Gastrocnemius medialis (tissue), 4 donors: Measurements from ENCODE around the gene GPAT3. TPM values are rescaled to one million over a fixed set of nuclear protein-coding genes. Genes with fewer than 3 reads are reported as not detected.

Experiments
- ATAC-seq, 2 donors: fragments of 150-250 bp; one replicate each; pipeline ENCODE4 v1.9.1; 2016
- DNase-seq, 2 donors: peaks; one replicate each; pipeline ENCODE4 v3.0.0-alpha.2; 2019
- H3K27ac ChIP-seq, 4 donors: fragments of 200-600 bp; sonication (generic); 1 replicate in 1 of 4; 2 replicates in 3 of 4; pipeline ENCODE4 v1.5.1; 2016 to 2018; ENCODE audit warnings: mild to moderate bottlenecking in 2 of 4, moderate library complexity in 1 of 4
- H3K27me3 ChIP-seq, 3 donors: fragments of 200-600 bp; sonication (generic) in 2 of 3; 1 replicate in 1 of 3; 2 replicates in 2 of 3; pipeline versions ENCODE4 v1.5.1 to v1.6.0; 2016 to 2019; ENCODE audit warnings: mild to moderate bottlenecking in 1 of 3, moderate library complexity in 1 of 3
- H3K36me3 ChIP-seq, 2 donors: fragments of 200-600 bp; sonication (generic) in 1 of 2; one replicate each; pipeline ENCODE4 v1.5.1; 2017 to 2018
- H3K4me1 ChIP-seq, 2 donors: fragments of 200-600 bp; sonication (generic) in 1 of 2; one replicate each; pipeline ENCODE4 v1.5.1; 2016 to 2017; ENCODE audit warnings: mild to moderate bottlenecking in 2 of 2
- H3K4me3 ChIP-seq, 4 donors: fragments of 200-600 bp; sonication (generic) in 3 of 4; 1 replicate in 1 of 4; 2 replicates in 3 of 4; pipeline ENCODE4 v1.5.1; 2016 to 2019; ENCODE audit warnings: mild to moderate bottlenecking in 2 of 4
- H3K9me3 ChIP-seq, 3 donors: fragments of 200-600 bp; sonication (generic) in 2 of 3; 1 replicate in 1 of 3; 2 replicates in 2 of 3; pipeline ENCODE4 v1.5.1; 2016 to 2019
- POLR2A ChIP-seq, 2 donors: fragments of 450-650 bp; IDR thresholded peaks; one replicate each; pipeline ENCODE4 v1.6.1; 2017; ENCODE audit warnings: antibody characterized with exemption in 2 of 2, mild to moderate bottlenecking in 2 of 2, moderate library complexity in 2 of 2
- in situ Hi-C, 4 donors: fragments of 200-750 bp; cut with MboI; loops; one replicate each; pipeline versions ENCODE4 v1.15.0 to v1.8.0; 2017; ENCODE audit warnings: low sequenced_read_pairs in 4 of 4
- intact Hi-C: fragments of 100-400 bp; cut with DNase I; formaldehyde crosslinking; loops from one replicate; pipeline ENCODE4 v1.15.1; 2023; ENCODE audit warnings: low total_unique reads
- total RNA-seq, 4 donors: library from RNA; depleted of rRNA; stranded (reverse); fragments of >200 nt; gene quantifications; one replicate each; pipeline versions ENCODE4 v1.1.0 to v1.2.3, GENCODE V29; 2016
- TF ChIP-seq, protein P1 (sequence below), 5 experiments: fragments of 450-650 bp in 3 of 5; fragments of 200-600 bp in 2 of 5; sonication (generic) in 2 of 5; IDR thresholded peaks in 4 of 5; conservative IDR thresholded peaks in 1 of 5; 1 replicate in 4 of 5; 2 replicates in 1 of 5; pipeline ENCODE4 v1.5.1; 2016 to 2019; ENCODE audit warnings: antibody characterized with exemption in 5 of 5, mild to moderate bottlenecking in 3 of 5, moderate library complexity in 3 of 5

GPAT3 gene
- total RNA-seq, 4 donors from 2014 or later: 9.5 to 183 (median 26.5) TPM

DNA sequence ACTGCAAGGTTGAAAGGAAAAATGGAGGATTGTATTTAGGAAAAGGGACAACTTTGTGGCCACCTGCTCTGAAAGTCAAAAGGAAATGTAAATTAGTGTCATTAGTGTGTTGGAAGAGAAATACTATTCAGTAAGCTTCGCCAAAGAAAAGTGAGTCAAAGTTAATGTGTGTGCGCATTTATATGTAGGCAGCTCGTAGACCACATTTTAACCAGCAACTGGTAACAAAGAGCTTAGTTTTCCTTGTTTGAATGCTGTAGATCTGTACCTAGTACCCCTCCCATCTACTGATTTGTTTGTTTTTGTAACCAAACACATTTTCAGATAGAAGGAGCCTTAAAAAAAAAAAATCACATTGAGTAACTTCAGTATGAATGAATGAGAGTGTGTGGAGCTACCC is 69.3 kb downstream of the GPAT3 start:
- Histone ChIP-seq H3K27me3 (no peaks in the 10 kb centered on the region), H3K27ac (peak overlapping the region; percentile 62 to 79 (median 74)), H3K4me3 (no peak overlapping the region), H3K4me1 (peaks cover 30 to 44% of the 10 kb centered on the region in 2 donors), H3K36me3 (no peaks in the 10 kb centered on the region), H3K9me3 (no peaks in the 10 kb centered on the region)
- intact Hi-C loops (no loop called here), in situ Hi-C loops (no loop called here)
- ATAC-seq: no peak
- DNase-seq: no peak
- TF ChIP-seq, protein P1, sequence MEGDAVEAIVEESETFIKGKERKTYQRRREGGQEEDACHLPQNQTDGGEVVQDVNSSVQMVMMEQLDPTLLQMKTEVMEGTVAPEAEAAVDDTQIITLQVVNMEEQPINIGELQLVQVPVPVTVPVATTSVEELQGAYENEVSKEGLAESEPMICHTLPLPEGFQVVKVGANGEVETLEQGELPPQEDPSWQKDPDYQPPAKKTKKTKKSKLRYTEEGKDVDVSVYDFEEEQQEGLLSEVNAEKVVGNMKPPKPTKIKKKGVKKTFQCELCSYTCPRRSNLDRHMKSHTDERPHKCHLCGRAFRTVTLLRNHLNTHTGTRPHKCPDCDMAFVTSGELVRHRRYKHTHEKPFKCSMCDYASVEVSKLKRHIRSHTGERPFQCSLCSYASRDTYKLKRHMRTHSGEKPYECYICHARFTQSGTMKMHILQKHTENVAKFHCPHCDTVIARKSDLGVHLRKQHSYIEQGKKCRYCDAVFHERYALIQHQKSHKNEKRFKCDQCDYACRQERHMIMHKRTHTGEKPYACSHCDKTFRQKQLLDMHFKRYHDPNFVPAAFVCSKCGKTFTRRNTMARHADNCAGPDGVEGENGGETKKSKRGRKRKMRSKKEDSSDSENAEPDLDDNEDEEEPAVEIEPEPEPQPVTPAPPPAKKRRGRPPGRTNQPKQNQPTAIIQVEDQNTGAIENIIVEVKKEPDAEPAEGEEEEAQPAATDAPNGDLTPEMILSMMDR (IDR thresholded peaks at IDR 0.05 in 4 of 5, conservative IDR thresholded peaks at IDR 0.05 in 1 of 5): no peak
- TF ChIP-seq POLR2A (IDR thresholded peaks at IDR 0.05): no peak

- Histone ChIP-seq H3K4me3 (no peak overlapping the region), H3K9me3 (no peaks in the 10 kb centered on the region), H3K4me1 (peaks cover 33 to 44% of the 10 kb centered on the region in 2 donors), H3K27ac (peak overlapping the region; percentile 62 to 79 (median 74)), H3K27me3 (no peaks in the 10 kb centered on the region), H3K36me3 (no peaks in the 10 kb centered on the region)
- DNase-seq (no peak), ATAC-seq (no peak)
- in situ Hi-C loops (no loop called here), intact Hi-C loops (no loop called here)
- TF ChIP-seq, protein P1 (IDR thresholded peaks at IDR 0.05 in 4 of 5, conservative IDR thresholded peaks at IDR 0.05 in 1 of 5): no peak
- no peak for TF ChIP-seq POLR2A (IDR thresholded peaks at IDR 0.05)
These were observed 69.8 kb downstream of the GPAT3 start for GRCh38 chr4:83605744-83606172.

DNA sequence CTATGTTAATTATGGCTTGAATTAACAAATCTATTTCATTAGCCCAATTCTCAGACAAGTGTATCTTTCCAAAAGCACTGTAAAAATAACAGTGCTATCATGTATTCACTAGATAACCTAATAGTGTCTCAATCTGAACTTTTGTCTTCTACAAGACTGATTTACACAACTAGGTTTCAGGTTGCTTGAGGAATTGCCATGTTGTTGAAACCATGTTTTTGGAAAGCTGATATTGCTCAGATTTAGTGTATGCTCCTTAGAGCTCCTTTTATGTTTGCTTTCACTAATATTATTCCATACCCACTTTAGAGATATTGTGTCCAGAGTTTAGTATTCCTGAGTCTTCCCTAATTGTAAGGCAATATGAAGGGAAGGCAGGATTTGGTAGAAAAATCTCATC is 70.6 kb downstream of the GPAT3 start:
- Histone ChIP-seq H3K36me3 (no peaks in the 10 kb centered on the region), H3K27me3 (no peaks in the 10 kb centered on the region), H3K27ac (peak overlapping the region; percentile 62 to 79 (median 74)), H3K4me1 (peaks cover 33 to 44% of the 10 kb centered on the region in 2 donors), H3K4me3 (no peak overlapping the region), H3K9me3 (no peaks in the 10 kb centered on the region)
- TF ChIP-seq POLR2A (IDR thresholded peaks at IDR 0.05): no peak
- in situ Hi-C loops (no loop called here), intact Hi-C loops (no loop called here)
- ATAC-seq (peak; percentile 64 to 73), DNase-seq (no peak)

DNA sequence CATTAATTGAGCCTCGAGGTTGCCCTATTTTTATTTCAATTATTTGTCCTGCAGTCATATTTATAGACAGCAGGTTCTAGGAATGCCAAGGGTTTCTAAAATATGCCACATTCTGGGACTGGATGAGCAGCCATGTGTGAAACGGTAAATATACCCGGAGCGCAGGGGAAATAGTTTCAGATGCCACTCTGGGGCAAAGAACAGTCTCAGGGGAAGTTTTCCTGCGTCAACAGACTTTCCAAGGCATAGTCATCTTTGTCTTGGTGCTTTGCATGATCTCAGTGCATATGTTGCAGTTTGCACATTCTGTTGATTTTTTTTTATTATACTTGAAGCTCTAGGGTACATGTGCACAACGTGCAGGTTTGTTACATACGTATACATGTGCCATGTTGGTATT is 71.0 kb downstream of the GPAT3 start:
- Histone ChIP-seq H3K27ac (peak overlapping the region; percentile 62 to 79 (median 74)), H3K27me3 (no peaks in the 10 kb centered on the region), H3K9me3 (no peaks in the 10 kb centered on the region), H3K4me3 (no peak overlapping the region), H3K4me1 (peaks cover 33 to 44% of the 10 kb centered on the region in 2 donors), H3K36me3 (no peaks in the 10 kb centered on the region)
- intact Hi-C loops: no loop called here
- TF ChIP-seq POLR2A (IDR thresholded peaks at IDR 0.05): no peak
- TF ChIP-seq, protein P1 (IDR thresholded peaks at IDR 0.05 in 4 of 5, conservative IDR thresholded peaks at IDR 0.05 in 1 of 5): no peak
- in situ Hi-C loops: no loop called here
- peak in 1 of 2 donors; percentile 25 for ATAC-seq
- no peak for DNase-seq

- Histone ChIP-seq H3K4me1 (peaks cover 33 to 36% of the 10 kb centered on the region in 2 donors), H3K36me3 (no peaks in the 10 kb centered on the region), H3K9me3 (peaks cover 0 to 4% (median 0%) of the 10 kb centered on the region in 3 donors), H3K27me3 (no peaks in the 10 kb centered on the region), H3K27ac (peak overlapping the region; percentile 53 to 72 (median 60)), H3K4me3 (no peak overlapping the region)
- ATAC-seq (peak; percentile 37 to 42), DNase-seq (no peak)
- intact Hi-C loops (no loop called here), in situ Hi-C loops (no loop called here)
- TF ChIP-seq, protein P1 (IDR thresholded peaks at IDR 0.05 in 4 of 5, conservative IDR thresholded peaks at IDR 0.05 in 1 of 5): no peak
These were observed 73.5 kb downstream of the GPAT3 start for GRCh38 chr4:83609365-83609764.
